GM23338 (cell line): ENCODE measurements around the gene ABCB6.

ENCODE experiments used
- CTCF ChIP-seq, 2 experiments: fragments of 200-600 bp in 1 of 2; sonication (generic) in 1 of 2; conservative IDR thresholded peaks; 2 replicates each; pipeline versions ENCODE4 v1.5.1 to v1.6.1; 2016 to 2017; ENCODE audit warnings: antibody characterized with exemption in 2 of 2, low read depth in 2 of 2, mild to moderate bottlenecking in 2 of 2, moderate library complexity in 1 of 2
- EZH2 ChIP-seq: fragments of 200-600 bp; sonication (generic); IDR thresholded peaks from one replicate; pipeline ENCODE4 v1.8.0; 2017; ENCODE audit warnings: antibody characterized with exemption, mild to moderate bottlenecking, low read depth; ENCODE audit not compliant: unreplicated experiment

GRCh38 chr2:219205981-219206327 lies 12.8 kb downstream of the ABCB6 start:
- TF ChIP-seq EZH2 (no peak), CTCF (conservative IDR thresholded peaks at IDR 0.05; ENCODE audit: low read depth in 2 of 2) (no peak)
